ENCODE results near the gene MUC4. TPM values are rescaled to one million over a fixed set of nuclear protein-coding genes. Genes with fewer than 3 reads are reported as not detected.
A peak's percentile ranks its signal among the peaks of the same experiment; 100 is the strongest.

The MUC4 gene
- total and polyA plus RNA-seq, 4 donors, result not detected

- WGBS, result 44% methylated on average over 19 of the region's 19 CpGs
- H3K36me3 ChIP-seq (ENCODE audit: control insufficient read depth in 4 of 4, insufficient read depth in 3 of 4, low read depth in 1 of 4, low read length in 3 of 4), result no peaks in the 10 kb centered on the region
- no peaks in the 10 kb centered on the region for H3K9me3 ChIP-seq (ENCODE audit: control insufficient read depth in 4 of 4, low read length in 3 of 4)
- TF ChIP-seq HNF4A (conservative IDR thresholded peaks at IDR 0.05) (peak; percentile 11 to 52), NR2F2 (IDR thresholded peaks at IDR 0.05) (no peak), MAX (IDR thresholded peaks at IDR 0.05) (no peak), SP1 (IDR thresholded peaks at IDR 0.05) (peak; percentile 85), YY1 (IDR thresholded peaks at IDR 0.05) (no peak), HNF4G (IDR thresholded peaks at IDR 0.05) (peak; percentile 31), GABPA (IDR thresholded peaks at IDR 0.05 in 1 of 2, conservative IDR thresholded peaks at IDR 0.05 in 1 of 2) (no peak), RXRA (IDR thresholded peaks at IDR 0.05) (peak; percentile 67 to 94)
- H3K27ac ChIP-seq (ENCODE audit: low read depth in 1 of 2, low read length in 2 of 2), result no peak overlapping the region
- no peak overlapping the region for H3K4me3 ChIP-seq (ENCODE audit: low read depth in 1 of 3, low read length in 3 of 3)
- DNase-seq (ENCODE audit: low spot score), result no peak
- H3K9ac ChIP-seq (ENCODE audit: low read depth in 1 of 2, low read length in 2 of 2), result no peak overlapping the region
- H3K4me1 ChIP-seq (ENCODE audit: control insufficient read depth in 4 of 4, insufficient read depth in 4 of 4, low read length in 3 of 4), result peaks cover 0 to 2% (median under 1%) of the 10 kb centered on the region in 4 donors
- no peaks in the 10 kb centered on the region for H3K27me3 ChIP-seq (ENCODE audit: control insufficient read depth in 4 of 4, insufficient read depth in 4 of 4, low read length in 3 of 4)
Measured at GRCh38 chr3:195839260-195840010, 27.7 kb upstream of the MUC4 start.

GRCh38 chr3:195838714-195839113 is 27.0 kb upstream of the MUC4 start:
- no peak for TF ChIP-seq RAD21 (IDR thresholded peaks at IDR 0.05)
- no peak for TF ChIP-seq NR2F2 (IDR thresholded peaks at IDR 0.05)
- no peak for TF ChIP-seq EGR1 (IDR thresholded peaks at IDR 0.05; ENCODE audit: low read depth in 2 of 2)
- no peak for TF ChIP-seq TAF1 (conservative IDR thresholded peaks at IDR 0.05)
- no peak for TF ChIP-seq JUND (IDR thresholded peaks at IDR 0.05)
- no peak for TF ChIP-seq HNF4A (conservative IDR thresholded peaks at IDR 0.05)
- TF ChIP-seq ATF3 (IDR thresholded peaks at IDR 0.05), result no peak
- no peak for TF ChIP-seq YY1 (IDR thresholded peaks at IDR 0.05)
- no peak for TF ChIP-seq SP1 (IDR thresholded peaks at IDR 0.05)
- no peak for TF ChIP-seq GABPA (IDR thresholded peaks at IDR 0.05 in 1 of 2, conservative IDR thresholded peaks at IDR 0.05 in 1 of 2)
- no peak for TF ChIP-seq CTCF (IDR thresholded peaks at IDR 0.05; ENCODE audit: low read depth, low read length, missing input control)
- TF ChIP-seq MAX (IDR thresholded peaks at IDR 0.05), result no peak
- TF ChIP-seq HNF4G (IDR thresholded peaks at IDR 0.05), result no peak
- no peak for TF ChIP-seq REST (IDR thresholded peaks at IDR 0.05)
- no peak for TF ChIP-seq FOXA1 (IDR thresholded peaks at IDR 0.05)
- TF ChIP-seq RXRA (IDR thresholded peaks at IDR 0.05), result no peak
- Histone ChIP-seq H3K27ac (ENCODE audit: low read depth in 1 of 2, low read length in 2 of 2) (no peak overlapping the region), H3K27me3 (ENCODE audit: control insufficient read depth in 4 of 4, insufficient read depth in 4 of 4, low read length in 3 of 4) (no peaks in the 10 kb centered on the region), H3K4me1 (ENCODE audit: control insufficient read depth in 4 of 4, insufficient read depth in 4 of 4, low read length in 3 of 4) (peaks cover 0 to 2% (median under 1%) of the 10 kb centered on the region in 4 donors), H3K9ac (ENCODE audit: low read depth in 1 of 2, low read length in 2 of 2) (no peak overlapping the region), H3K9me3 (ENCODE audit: control insufficient read depth in 4 of 4, low read length in 3 of 4) (no peaks in the 10 kb centered on the region), H3K4me3 (ENCODE audit: low read depth in 1 of 3, low read length in 3 of 3) (no peak overlapping the region), H3K36me3 (ENCODE audit: control insufficient read depth in 4 of 4, insufficient read depth in 3 of 4, low read depth in 1 of 4, low read length in 3 of 4) (no peaks in the 10 kb centered on the region)
- 79% methylated on average over 5 of the region's 5 CpGs for WGBS
- DNase-seq (ENCODE audit: low spot score), result no peak

All from liver (tissue), 9 donors.